GM23338 (cell line): ENCODE data around the gene GDE1.

ENCODE experiments used
- CREB1 ChIP-seq: fragments of 250-450 bp; sonication (Bioruptor Pico); IDR thresholded peaks from 2 replicates; pipeline ENCODE4 v1.5.0; 2020; ENCODE audit warnings: low read depth, mild to moderate bottlenecking, moderate library complexity
- CTCF ChIP-seq, 2 experiments: fragments of 200-600 bp in 1 of 2; sonication (generic) in 1 of 2; conservative IDR thresholded peaks; 2 replicates each; pipeline versions ENCODE4 v1.5.1 to v1.6.1; 2016 to 2017; ENCODE audit warnings: antibody characterized with exemption in 2 of 2, low read depth in 2 of 2, mild to moderate bottlenecking in 2 of 2, moderate library complexity in 1 of 2
- ETS1 ChIP-seq: IDR thresholded peaks from 2 replicates; pipeline ENCODE4 v1.6.1; 2016; ENCODE audit warnings: antibody characterized with exemption
- EZH2 ChIP-seq: fragments of 200-600 bp; sonication (generic); IDR thresholded peaks from one replicate; pipeline ENCODE4 v1.8.0; 2017; ENCODE audit warnings: antibody characterized with exemption, mild to moderate bottlenecking, low read depth; ENCODE audit not compliant: unreplicated experiment
- EZH2phosphoT487 ChIP-seq: fragments of 200-600 bp; sonication (generic); IDR thresholded peaks from one replicate; pipeline ENCODE4 v1.8.1; 2018; ENCODE audit warnings: antibody characterized with exemption; ENCODE audit not compliant: unreplicated experiment
- JUNB ChIP-seq: IDR thresholded peaks from one replicate; pipeline ENCODE4 v1.6.1; 2016; ENCODE audit warnings: antibody characterized with exemption; ENCODE audit not compliant: unreplicated experiment
- NANOG ChIP-seq: IDR thresholded peaks from 2 replicates; pipeline ENCODE4 v1.6.1; 2016; ENCODE audit warnings: antibody characterized with exemption, borderline replicate concordance
- POLR2AphosphoS5 ChIP-seq: IDR thresholded peaks from 2 replicates; pipeline ENCODE4 v1.6.1; 2016; ENCODE audit warnings: antibody characterized with exemption, low read depth
- REST ChIP-seq: IDR thresholded peaks from one replicate; pipeline ENCODE4 v1.6.1; 2018; ENCODE audit warnings: antibody characterized with exemption; ENCODE audit not compliant: unreplicated experiment
- STAT1 ChIP-seq: IDR thresholded peaks from one replicate; pipeline ENCODE4 v1.6.1; 2016; ENCODE audit warnings: antibody characterized with exemption; ENCODE audit not compliant: unreplicated experiment
- ZNF114 ChIP-seq: fragments of 250-450 bp; sonication (Bioruptor Pico); IDR thresholded peaks from 2 replicates; pipeline ENCODE4 v1.5.0; 2020; ENCODE audit warnings: mild to moderate bottlenecking, moderate library complexity

GRCh38 chr16:19505600-19506303 is 16.1 kb downstream of the GDE1 start:
- TF ChIP-seq EZH2: no peak
- no peak for TF ChIP-seq CTCF (conservative IDR thresholded peaks at IDR 0.05; ENCODE audit: low read depth in 2 of 2)
- TF ChIP-seq REST: no peak
- TF ChIP-seq ZNF114 (CRISPR knock-in tag): no peak
- no peak for TF ChIP-seq EZH2phosphoT487
- no peak for TF ChIP-seq CREB1 (CRISPR knock-in tag)
- TF ChIP-seq POLR2AphosphoS5: no peak
- TF ChIP-seq JUNB: no peak
- TF ChIP-seq STAT1: no peak
- no peak for TF ChIP-seq ETS1
- TF ChIP-seq NANOG: no peak
